OCI-LY1 (cell line): Measurements from ENCODE around the gene SLC49A3.
"Not testable (repeated sequence)": the region's sequence is repeated elsewhere in the genome, so short reads cannot be mapped to it uniquely, and the experiment has no call there.

Experiments used
- H2AFZ ChIP-seq: fragments of 200-600 bp; sonication (generic), shearing (Covaris generic); 2 replicates; pipeline ENCODE4 v1.6.0; 2014; ENCODE audit warnings: antibody characterized with exemption, mild to moderate bottlenecking, low read length
- H3F3A ChIP-seq: fragments of 200-600 bp; sonication (generic), shearing (Covaris generic); 2 replicates; pipeline ENCODE4 v1.6.0; 2014; ENCODE audit warnings: mild to moderate bottlenecking, antibody characterized with exemption, low read length, moderate library complexity; ENCODE audit not compliant: insufficient read depth
- H3K27ac ChIP-seq: fragments of 200-600 bp; sonication (generic); 2 replicates; pipeline ENCODE4 v1.5.1; 2014; ENCODE audit warnings: low read length, mixed run types, mild to moderate bottlenecking, low read depth; ENCODE audit not compliant: poor library complexity, severe bottlenecking
- H3K27me3 ChIP-seq: fragments of 200-600 bp; sonication (generic); 2 replicates; pipeline ENCODE4 v1.6.0; 2014; ENCODE audit warnings: antibody characterized with exemption, mild to moderate bottlenecking, low read length, moderate library complexity; ENCODE audit not compliant: insufficient read depth
- H3K36me3 ChIP-seq: fragments of 200-600 bp; sonication (generic); 2 replicates; pipeline ENCODE4 v1.6.1; 2014; ENCODE audit warnings: mild to moderate bottlenecking, antibody characterized with exemption, low read length, moderate library complexity, mixed read lengths; ENCODE audit not compliant: insufficient read depth
- H3K4me1 ChIP-seq: fragments of 200-600 bp; sonication (generic); 2 replicates; pipeline ENCODE4 v1.5.1; 2014; ENCODE audit warnings: mild to moderate bottlenecking, low read length, moderate library complexity; ENCODE audit not compliant: insufficient read depth, severe bottlenecking
- H3K4me2 ChIP-seq: fragments of 200-600 bp; sonication (generic), shearing (Covaris generic); 2 replicates; pipeline ENCODE4 v1.6.1; 2014; ENCODE audit warnings: low read length
- H3K4me3 ChIP-seq: fragments of 200-600 bp; sonication (generic); 2 replicates; pipeline ENCODE4 v1.5.1; 2014; ENCODE audit warnings: low read length, low read depth, mild to moderate bottlenecking, mixed read lengths; ENCODE audit not compliant: poor library complexity, severe bottlenecking
- H3K79me2 ChIP-seq: fragments of 200-600 bp; shearing (Covaris generic); 2 replicates; pipeline ENCODE4 v1.6.1; 2016; ENCODE audit warnings: mixed run types, low read length, mixed read lengths; ENCODE audit not compliant: insufficient read depth
- H3K9ac ChIP-seq: fragments of 200-600 bp; sonication (generic), shearing (Covaris generic); 2 replicates; pipeline ENCODE4 v1.6.1; 2014; ENCODE audit warnings: mild to moderate bottlenecking, low read length, mixed read lengths
- H3K9me2 ChIP-seq: fragments of 200-600 bp; sonication (generic), shearing (Covaris generic); 2 replicates; pipeline ENCODE4 v1.6.1; 2014; ENCODE audit warnings: low read depth, mild to moderate bottlenecking, low read length, mixed read lengths
- H3K9me3 ChIP-seq: fragments of 200-600 bp; shearing (Covaris generic); 2 replicates; pipeline ENCODE4 v1.6.1; 2014; ENCODE audit warnings: low read length, mixed read lengths
- H4K20me1 ChIP-seq: fragments of 200-600 bp; sonication (generic), shearing (Covaris generic); 2 replicates; pipeline ENCODE4 v1.6.0; 2016; ENCODE audit warnings: mild to moderate bottlenecking, low read length; ENCODE audit not compliant: insufficient read depth
- EZH2 ChIP-seq: fragments of 200-600 bp; sonication (generic), shearing (Covaris generic); IDR thresholded peaks from 2 replicates; pipeline ENCODE4 v1.8.0; 2017; ENCODE audit warnings: borderline replicate concordance, mixed run types, mild to moderate bottlenecking, antibody characterized with exemption, low read length, moderate library complexity, mixed read lengths
- TF ChIP-seq, protein P1 (sequence below): fragments of 200-600 bp; sonication (generic), shearing (Covaris generic); IDR thresholded peaks from 2 replicates; pipeline ENCODE4 v1.5.1; 2017; ENCODE audit warnings: mild to moderate bottlenecking, antibody characterized with exemption, low read length, moderate library complexity, mixed read lengths

Gene SLC49A3

DNA sequence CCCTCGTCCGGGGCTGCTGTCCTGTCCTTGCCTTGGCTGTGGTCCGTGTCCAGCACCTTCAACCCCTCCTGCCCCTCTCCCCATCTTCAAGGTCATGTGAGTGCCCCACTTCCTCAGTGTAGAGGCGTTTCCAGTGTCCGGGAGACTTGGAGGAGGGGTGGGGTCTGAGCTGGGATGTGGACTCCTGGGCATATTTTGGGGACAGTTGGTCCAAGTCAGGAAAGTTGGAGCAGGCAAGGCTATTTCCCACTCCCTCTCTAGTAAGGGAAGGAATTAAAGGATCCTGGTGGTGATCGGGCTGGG is 19.6 kb upstream of the SLC49A3 start:
- Histone ChIP-seq H3K4me2 (no peak overlapping the region), H3K9me3 (no peaks in the 10 kb centered on the region), H3K9me2 (no peaks in the 10 kb centered on the region), H3K9ac (no peak overlapping the region), H3F3A (no peaks in the 10 kb centered on the region), H3K27ac (no peak overlapping the region), H4K20me1 (no peaks in the 10 kb centered on the region), H2AFZ (no peak overlapping the region), H3K36me3 (peaks cover 5% of the 10 kb centered on the region; the same call in 1 of the 2 replicates), H3K4me1 (peaks cover 9% of the 10 kb centered on the region), H3K4me3 (no peak overlapping the region), H3K27me3 (no peaks in the 10 kb centered on the region), H3K79me2 (peaks cover 12% of the 10 kb centered on the region; the same call in 1 of the 2 replicates)
- TF ChIP-seq, protein P1, sequence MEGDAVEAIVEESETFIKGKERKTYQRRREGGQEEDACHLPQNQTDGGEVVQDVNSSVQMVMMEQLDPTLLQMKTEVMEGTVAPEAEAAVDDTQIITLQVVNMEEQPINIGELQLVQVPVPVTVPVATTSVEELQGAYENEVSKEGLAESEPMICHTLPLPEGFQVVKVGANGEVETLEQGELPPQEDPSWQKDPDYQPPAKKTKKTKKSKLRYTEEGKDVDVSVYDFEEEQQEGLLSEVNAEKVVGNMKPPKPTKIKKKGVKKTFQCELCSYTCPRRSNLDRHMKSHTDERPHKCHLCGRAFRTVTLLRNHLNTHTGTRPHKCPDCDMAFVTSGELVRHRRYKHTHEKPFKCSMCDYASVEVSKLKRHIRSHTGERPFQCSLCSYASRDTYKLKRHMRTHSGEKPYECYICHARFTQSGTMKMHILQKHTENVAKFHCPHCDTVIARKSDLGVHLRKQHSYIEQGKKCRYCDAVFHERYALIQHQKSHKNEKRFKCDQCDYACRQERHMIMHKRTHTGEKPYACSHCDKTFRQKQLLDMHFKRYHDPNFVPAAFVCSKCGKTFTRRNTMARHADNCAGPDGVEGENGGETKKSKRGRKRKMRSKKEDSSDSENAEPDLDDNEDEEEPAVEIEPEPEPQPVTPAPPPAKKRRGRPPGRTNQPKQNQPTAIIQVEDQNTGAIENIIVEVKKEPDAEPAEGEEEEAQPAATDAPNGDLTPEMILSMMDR = no peak
- TF ChIP-seq EZH2 = no peak

DNA sequence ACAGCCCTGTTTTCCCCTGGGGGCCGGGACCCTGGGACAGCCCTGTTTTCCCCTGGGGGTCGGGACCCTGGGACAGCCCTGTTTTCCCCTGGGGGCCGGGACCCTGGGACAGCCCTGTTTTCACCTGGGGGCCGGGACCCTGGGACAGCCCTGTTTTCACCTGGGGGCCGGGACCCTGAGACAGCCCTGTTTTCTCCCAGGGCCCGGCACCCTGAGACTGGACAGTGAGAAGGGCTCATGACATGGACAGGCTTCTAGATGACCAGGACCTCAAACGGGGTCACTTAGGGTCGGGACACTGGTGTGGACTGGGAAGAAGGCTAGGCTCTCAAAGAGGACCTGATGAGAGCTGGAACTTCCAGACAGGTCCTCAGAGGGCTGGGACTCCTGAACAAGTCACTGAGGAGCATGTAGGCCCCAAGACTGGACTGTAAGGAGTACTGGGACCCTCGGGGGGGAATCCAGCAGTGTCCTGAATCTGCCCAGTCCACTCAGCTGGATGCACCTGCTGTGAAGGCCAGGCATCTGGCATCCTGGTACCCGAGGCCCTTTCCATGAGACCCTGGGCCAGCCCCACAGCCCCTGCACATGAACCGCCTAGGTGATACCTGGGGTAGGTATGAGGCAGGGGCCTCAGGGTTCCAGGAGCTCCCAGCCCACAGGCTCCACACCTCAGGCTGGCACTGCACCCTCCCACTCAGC is 19.1 kb upstream of the SLC49A3 start:
- no peak overlapping the region for H3K4me3 ChIP-seq
- no peak overlapping the region for H2AFZ ChIP-seq
- H3K27ac ChIP-seq = no peak overlapping the region
- H4K20me1 ChIP-seq = no peaks in the 10 kb centered on the region
- no peak overlapping the region for H3K9ac ChIP-seq
- peaks cover 12% of the 10 kb centered on the region; the same call in 1 of the 2 replicates for H3K79me2 ChIP-seq
- peaks cover 5% of the 10 kb centered on the region; the same call in 1 of the 2 replicates for H3K36me3 ChIP-seq
- TF ChIP-seq, protein P1 = no peak
- no peak for TF ChIP-seq EZH2
- no peaks in the 10 kb centered on the region for H3F3A ChIP-seq
- H3K4me2 ChIP-seq = 0 out of 2 replicates have a peak overlapping the region, but pooled peaks have one; percentile 11
- H3K27me3 ChIP-seq = no peaks in the 10 kb centered on the region
- no peaks in the 10 kb centered on the region for H3K9me2 ChIP-seq
- H3K4me1 ChIP-seq = peaks cover 9% of the 10 kb centered on the region
- no peaks in the 10 kb centered on the region for H3K9me3 ChIP-seq

DNA sequence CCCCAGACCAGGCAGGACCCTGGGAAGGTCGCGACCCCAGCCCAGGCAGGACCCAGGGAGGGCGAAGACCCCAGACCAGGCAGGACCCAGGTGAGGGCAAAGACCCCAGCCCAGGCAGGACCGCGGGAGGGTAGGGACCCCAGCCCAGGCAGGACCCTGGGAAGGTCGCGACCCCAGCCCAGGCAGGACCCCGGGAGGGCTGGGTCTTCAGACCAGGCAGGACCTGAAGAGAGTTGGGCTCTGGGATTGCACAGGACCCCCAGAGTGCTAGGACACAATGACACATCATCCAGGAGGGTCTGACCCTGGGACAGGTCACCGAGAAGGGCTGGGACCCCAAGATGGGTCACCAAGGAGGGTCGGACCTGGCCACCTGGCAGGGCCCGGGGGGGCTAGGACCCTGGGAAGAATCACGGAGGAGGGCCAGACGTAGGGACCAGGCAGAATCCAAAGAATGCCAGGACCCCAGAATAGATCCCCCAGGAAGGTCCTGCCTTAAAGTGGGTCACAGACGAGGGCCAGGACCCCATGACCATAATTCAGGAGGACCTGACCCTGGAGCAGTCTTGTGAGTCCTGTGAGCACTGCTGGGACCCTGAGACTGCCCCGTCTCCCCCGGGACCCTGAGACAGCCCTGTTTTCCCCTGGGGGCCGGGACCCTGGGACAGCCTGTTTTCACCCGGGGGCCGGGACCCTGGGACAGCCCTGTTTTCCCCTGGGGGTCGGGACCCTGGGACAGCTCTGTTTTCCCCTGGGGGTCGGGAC is 18.1 kb upstream of the SLC49A3 start:
- Histone ChIP-seq H3K4me2 (peak overlapping the region; percentile 56), H3K36me3 (peaks cover 5% of the 10 kb centered on the region; the same call in 1 of the 2 replicates), H3K4me3 (peak overlapping the region; percentile 97), H3K9ac (peak overlapping the region; percentile 45; the same call in 1 of the 2 replicates), H3K9me2 (no peaks in the 10 kb centered on the region), H3K4me1 (peaks cover 9% of the 10 kb centered on the region), H3K27ac (no peak overlapping the region), H2AFZ (no peak overlapping the region), H3K9me3 (no peaks in the 10 kb centered on the region), H3K27me3 (no peaks in the 10 kb centered on the region), H4K20me1 (no peaks in the 10 kb centered on the region), H3F3A (no peaks in the 10 kb centered on the region), H3K79me2 (0 out of 2 replicates have a peak, but pooled peaks cover 5% of the 10 kb centered on the region)
- TF ChIP-seq, protein P1 = no peak
- no peak for TF ChIP-seq EZH2

DNA sequence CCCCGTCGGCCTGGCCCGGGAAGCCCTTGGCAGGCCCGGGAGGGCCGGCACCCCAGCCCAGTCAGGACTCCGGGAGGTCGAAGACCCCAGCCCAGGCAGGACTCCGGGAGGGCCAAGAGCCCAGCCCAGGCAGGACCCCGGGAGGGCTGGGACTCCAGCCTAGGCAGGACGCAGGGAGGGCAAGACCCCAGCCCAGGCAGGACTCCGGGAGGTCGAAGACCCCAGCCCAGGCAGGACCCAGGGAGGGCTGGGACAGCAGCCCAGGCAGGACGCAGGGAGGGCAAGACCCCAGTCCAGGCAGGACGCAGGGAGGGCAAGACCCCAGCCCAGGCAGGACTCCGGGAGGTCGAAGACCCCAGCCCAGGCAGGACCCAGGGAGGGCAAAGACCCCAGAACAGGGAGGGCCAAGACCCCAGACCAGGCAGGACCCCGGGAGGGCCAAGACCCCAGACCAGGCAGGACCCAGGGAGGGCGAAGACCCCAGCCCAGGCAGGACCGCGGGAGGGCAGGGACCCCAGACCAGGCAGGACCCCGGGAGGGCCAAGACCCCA is 17.2 kb upstream of the SLC49A3 start:
- H3K9me3 ChIP-seq, H4K20me1 ChIP-seq, H3K4me1 ChIP-seq, H3K27ac ChIP-seq, H3K36me3 ChIP-seq, H3F3A ChIP-seq, H2AFZ ChIP-seq, H3K27me3 ChIP-seq, H3K9me2 ChIP-seq, H3K79me2 ChIP-seq: not testable (repeated sequence)
- peak overlapping the region; percentile 89 for H3K9ac ChIP-seq
- H3K4me3 ChIP-seq = peak overlapping the region; percentile 97
- peak overlapping the region; percentile 66 for H3K4me2 ChIP-seq
